GM12872 (cell line): ENCODE results near the gene SUPT4H1.

ENCODE experiments used
- CTCF ChIP-seq: IDR thresholded peaks from 3 replicates; pipeline ENCODE4 v1.5.1; 2011; ENCODE audit warnings: low read depth, mild to moderate bottlenecking, low read length, moderate library complexity; ENCODE audit not compliant: insufficient read depth

The SUPT4H1 gene

GRCh38 chr17:58378733-58379510 lies 26.9 kb upstream of the SUPT4H1 start:
- no peak for TF ChIP-seq CTCF

GRCh38 chr17:58377661-58378060 lies 25.7 kb upstream of the SUPT4H1 start:
- TF ChIP-seq CTCF = no peak

GRCh38 chr17:58377093-58377601 lies 25.1 kb upstream of the SUPT4H1 start:
- no peak for TF ChIP-seq CTCF

GRCh38 chr17:58376472-58377000 lies 24.5 kb upstream of the SUPT4H1 start:
- TF ChIP-seq CTCF = no peak

GRCh38 chr17:58375811-58376210 lies 23.8 kb upstream of the SUPT4H1 start:
- TF ChIP-seq CTCF = no peak

GRCh38 chr17:58375256-58375655 lies 23.3 kb upstream of the SUPT4H1 start:
- TF ChIP-seq CTCF = no peak

GRCh38 chr17:58373923-58374322 lies 21.9 kb upstream of the SUPT4H1 start:
- no peak for TF ChIP-seq CTCF
